GM12865 (cell line): ENCODE data around the gene MICAL2.

Experiments
- DNase-seq: peaks from one replicate; pipeline ENCODE4 v3.0.0; 2010; ENCODE audit warnings: low read depth
- H3K4me3 ChIP-seq: 2 replicates; pipeline ENCODE4 v1.5.1; 2011; ENCODE audit warnings: mild to moderate bottlenecking, low read depth, low read length, control low read depth
- CTCF ChIP-seq: IDR thresholded peaks from 2 replicates; pipeline ENCODE4 v1.5.1; 2011; ENCODE audit warnings: low read length, control low read depth, low read depth, inconsistent platforms; ENCODE audit not compliant: insufficient read depth; ENCODE audit errors: missing control alignments

Gene MICAL2

GRCh38 chr11:12239396-12239795, 129.0 kb downstream of the MICAL2 start:
- TF ChIP-seq CTCF: no peak
- no peak overlapping the region for H3K4me3 ChIP-seq
- no peak for DNase-seq

GRCh38 chr11:12239804-12240371, 129.5 kb downstream of the MICAL2 start:
- no peak for TF ChIP-seq CTCF
- no peak for DNase-seq
- H3K4me3 ChIP-seq: no peak overlapping the region

- TF ChIP-seq CTCF: no peak
- DNase-seq: no peak
- no peak overlapping the region for H3K4me3 ChIP-seq
Measured at GRCh38 chr11:12240677-12241076, 130.3 kb downstream of the MICAL2 start.

- H3K4me3 ChIP-seq: no peak overlapping the region
- no peak for DNase-seq
- TF ChIP-seq CTCF: no peak
Measured at GRCh38 chr11:12241401-12241800, 131.0 kb downstream of the MICAL2 start.

- no peak overlapping the region for H3K4me3 ChIP-seq
- DNase-seq: no peak
- no peak for TF ChIP-seq CTCF
Measured at GRCh38 chr11:12241971-12242672, 131.7 kb downstream of the MICAL2 start.

GRCh38 chr11:12242966-12243365, 132.6 kb downstream of the MICAL2 start:
- no peak for TF ChIP-seq CTCF
- H3K4me3 ChIP-seq: no peak overlapping the region
- no peak for DNase-seq

GRCh38 chr11:12243486-12243885, 133.1 kb downstream of the MICAL2 start:
- TF ChIP-seq CTCF: no peak
- H3K4me3 ChIP-seq: no peak overlapping the region
- DNase-seq: no peak
